Right lobe of liver (tissue), 4 donors: ENCODE results near the gene TTLL1.

Experiments
- POLR2A ChIP-seq: fragments of 450-650 bp; IDR thresholded peaks from one replicate; pipeline ENCODE4 v1.6.1; 2017; ENCODE audit warnings: antibody characterized with exemption, mild to moderate bottlenecking
- TF ChIP-seq, protein P1 (sequence below), 4 donors: fragments of 200-600 bp in 3 of 4; fragments of 450-650 bp in 1 of 4; IDR thresholded peaks; one replicate each; pipeline versions ENCODE4 v1.5.1 to v1.8.0; 2016 to 2022; ENCODE audit warnings: antibody characterized with exemption in 4 of 4, mild to moderate bottlenecking in 2 of 4
- donor health status: DM: no; HTN: no; CAD: no.
- donor health status: DM: no; HTN: no; CAD: no.
- donor health status: DM: no; HTN: yes; CAD: no.

DNA sequence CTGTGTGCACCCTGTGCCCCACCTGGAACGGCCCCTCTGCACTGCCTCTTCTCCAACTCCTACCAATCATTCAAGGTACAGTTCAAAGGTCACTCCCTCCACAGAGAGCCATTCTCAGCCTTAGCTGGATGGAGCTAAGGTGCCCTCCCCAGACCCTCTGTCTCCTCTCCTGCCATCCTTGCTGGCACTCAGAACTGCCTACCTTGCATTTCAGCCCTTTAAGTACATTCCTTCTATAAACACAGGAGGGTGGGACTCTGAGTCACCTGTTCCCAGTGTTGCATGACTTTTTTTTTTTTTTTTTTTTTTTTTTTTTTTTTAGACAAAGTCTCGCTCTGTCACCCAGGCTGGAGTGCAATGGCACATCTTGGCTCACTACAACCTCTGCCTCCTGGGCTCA, 8.6 kb downstream of the TTLL1 start:
- TF ChIP-seq, protein P1, sequence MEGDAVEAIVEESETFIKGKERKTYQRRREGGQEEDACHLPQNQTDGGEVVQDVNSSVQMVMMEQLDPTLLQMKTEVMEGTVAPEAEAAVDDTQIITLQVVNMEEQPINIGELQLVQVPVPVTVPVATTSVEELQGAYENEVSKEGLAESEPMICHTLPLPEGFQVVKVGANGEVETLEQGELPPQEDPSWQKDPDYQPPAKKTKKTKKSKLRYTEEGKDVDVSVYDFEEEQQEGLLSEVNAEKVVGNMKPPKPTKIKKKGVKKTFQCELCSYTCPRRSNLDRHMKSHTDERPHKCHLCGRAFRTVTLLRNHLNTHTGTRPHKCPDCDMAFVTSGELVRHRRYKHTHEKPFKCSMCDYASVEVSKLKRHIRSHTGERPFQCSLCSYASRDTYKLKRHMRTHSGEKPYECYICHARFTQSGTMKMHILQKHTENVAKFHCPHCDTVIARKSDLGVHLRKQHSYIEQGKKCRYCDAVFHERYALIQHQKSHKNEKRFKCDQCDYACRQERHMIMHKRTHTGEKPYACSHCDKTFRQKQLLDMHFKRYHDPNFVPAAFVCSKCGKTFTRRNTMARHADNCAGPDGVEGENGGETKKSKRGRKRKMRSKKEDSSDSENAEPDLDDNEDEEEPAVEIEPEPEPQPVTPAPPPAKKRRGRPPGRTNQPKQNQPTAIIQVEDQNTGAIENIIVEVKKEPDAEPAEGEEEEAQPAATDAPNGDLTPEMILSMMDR (IDR thresholded peaks at IDR 0.05), result no peak
- no peak for TF ChIP-seq POLR2A
